Measurements from ENCODE around the gene LSM5.

LSM5 gene

GRCh38 chr7:32462977-32463376 lies 27.2 kb downstream of the LSM5 start:
- TF ChIP-seq, protein P1, sequence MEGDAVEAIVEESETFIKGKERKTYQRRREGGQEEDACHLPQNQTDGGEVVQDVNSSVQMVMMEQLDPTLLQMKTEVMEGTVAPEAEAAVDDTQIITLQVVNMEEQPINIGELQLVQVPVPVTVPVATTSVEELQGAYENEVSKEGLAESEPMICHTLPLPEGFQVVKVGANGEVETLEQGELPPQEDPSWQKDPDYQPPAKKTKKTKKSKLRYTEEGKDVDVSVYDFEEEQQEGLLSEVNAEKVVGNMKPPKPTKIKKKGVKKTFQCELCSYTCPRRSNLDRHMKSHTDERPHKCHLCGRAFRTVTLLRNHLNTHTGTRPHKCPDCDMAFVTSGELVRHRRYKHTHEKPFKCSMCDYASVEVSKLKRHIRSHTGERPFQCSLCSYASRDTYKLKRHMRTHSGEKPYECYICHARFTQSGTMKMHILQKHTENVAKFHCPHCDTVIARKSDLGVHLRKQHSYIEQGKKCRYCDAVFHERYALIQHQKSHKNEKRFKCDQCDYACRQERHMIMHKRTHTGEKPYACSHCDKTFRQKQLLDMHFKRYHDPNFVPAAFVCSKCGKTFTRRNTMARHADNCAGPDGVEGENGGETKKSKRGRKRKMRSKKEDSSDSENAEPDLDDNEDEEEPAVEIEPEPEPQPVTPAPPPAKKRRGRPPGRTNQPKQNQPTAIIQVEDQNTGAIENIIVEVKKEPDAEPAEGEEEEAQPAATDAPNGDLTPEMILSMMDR (IDR thresholded peaks at IDR 0.05; ENCODE audit: low read depth, low read length, missing control alignments), result no peak
- no peak for DNase-seq (ENCODE audit: low read depth)

GRCh38 chr7:32462451-32462850 lies 27.7 kb downstream of the LSM5 start:
- TF ChIP-seq, protein P1 (IDR thresholded peaks at IDR 0.05; ENCODE audit: low read depth, low read length, missing control alignments), result no peak
- H3K4me3 ChIP-seq (ENCODE audit: low read depth, low read length), result no peak overlapping the region

More at GRCh38 chr7:32462977-32463376, 27.2 kb downstream of the LSM5 start:
- H3K4me3 ChIP-seq (ENCODE audit: low read depth, low read length), result no peak overlapping the region

GRCh38 chr7:32461484-32461883 lies 28.7 kb downstream of the LSM5 start:
- TF ChIP-seq, protein P1 (IDR thresholded peaks at IDR 0.05; ENCODE audit: low read depth, low read length, missing control alignments), result no peak
- H3K4me3 ChIP-seq (ENCODE audit: low read depth, low read length), result no peak overlapping the region
- DNase-seq (ENCODE audit: low read depth), result no peak

More at GRCh38 chr7:32462451-32462850, 27.7 kb downstream of the LSM5 start:
- no peak for DNase-seq (ENCODE audit: low read depth)

GRCh38 chr7:32459788-32460187 lies 30.4 kb downstream of the LSM5 start:
- H3K4me3 ChIP-seq (ENCODE audit: low read depth, low read length), result no peak overlapping the region
- TF ChIP-seq, protein P1 (IDR thresholded peaks at IDR 0.05; ENCODE audit: low read depth, low read length, missing control alignments), result no peak
- DNase-seq (ENCODE audit: low read depth), result no peak

GRCh38 chr7:32458025-32458424 lies 32.2 kb downstream of the LSM5 start:
- TF ChIP-seq, protein P1 (IDR thresholded peaks at IDR 0.05; ENCODE audit: low read depth, low read length, missing control alignments), result no peak
- no peak for DNase-seq (ENCODE audit: low read depth)
- no peak overlapping the region for H3K4me3 ChIP-seq (ENCODE audit: low read depth, low read length)

DNA sequence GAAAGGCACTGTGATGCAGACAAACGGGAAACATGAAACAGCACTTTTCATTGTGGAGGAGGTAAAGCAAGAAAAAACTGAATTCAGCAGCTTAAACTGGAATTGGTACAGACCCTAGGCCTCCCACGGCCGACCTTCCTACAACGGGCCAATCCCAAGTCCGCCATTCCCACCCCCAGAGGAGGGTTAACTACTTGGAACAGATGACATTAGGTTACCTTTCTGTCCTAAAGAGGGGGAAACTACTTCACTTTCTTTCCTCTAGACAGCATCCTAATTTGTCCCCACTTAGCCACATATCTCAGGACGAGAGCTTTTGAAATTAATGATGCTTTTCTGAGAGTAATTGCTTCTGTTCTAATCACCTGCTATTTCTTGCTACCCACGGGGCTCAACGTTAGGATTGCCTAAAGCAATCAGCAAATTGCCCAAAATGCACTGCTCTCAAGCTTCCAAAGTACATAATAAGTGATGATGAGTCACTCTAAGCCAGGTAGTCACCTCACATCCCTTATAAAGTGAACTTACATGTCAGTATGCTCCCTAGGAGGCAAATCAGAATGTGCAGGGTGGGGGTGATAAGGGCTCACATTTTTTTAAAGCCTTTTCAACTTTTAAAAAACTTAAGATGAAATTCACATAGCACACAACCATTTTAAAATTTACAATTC lies 36.7 kb downstream of the LSM5 start:
- no peak overlapping the region for H3K4me3 ChIP-seq (ENCODE audit: low read depth, low read length)
- DNase-seq (ENCODE audit: low read depth), result no peak
- TF ChIP-seq, protein P1 (IDR thresholded peaks at IDR 0.05; ENCODE audit: low read depth, low read length, missing control alignments), result no peak

DNA sequence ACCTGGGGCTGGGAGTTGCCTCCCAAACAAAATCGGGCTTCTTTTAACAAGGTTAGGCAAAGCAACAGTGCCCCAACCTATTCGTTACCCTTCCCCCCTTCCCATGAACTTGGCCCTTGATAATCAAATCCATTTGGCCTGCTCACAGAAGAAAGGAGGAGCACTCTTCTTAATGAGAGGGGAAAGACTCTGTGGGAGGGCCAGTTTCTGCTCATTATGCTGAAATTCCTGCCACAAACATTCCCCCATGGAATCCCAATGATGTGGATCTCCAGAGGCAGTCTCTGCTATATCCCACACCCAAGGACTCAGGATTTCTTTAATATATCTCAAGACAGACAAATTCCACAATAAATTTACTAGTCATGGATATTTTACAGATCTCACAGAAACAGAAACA lies 43.0 kb downstream of the LSM5 start:
- no peak overlapping the region for H3K4me3 ChIP-seq (ENCODE audit: low read depth, low read length)
- TF ChIP-seq, protein P1 (IDR thresholded peaks at IDR 0.05; ENCODE audit: low read depth, low read length, missing control alignments), result no peak
- DNase-seq (ENCODE audit: low read depth), result no peak

Data from GM12864 (cell line).